ENCODE data around the gene VOPP1. TPM values are rescaled to one million over a fixed set of nuclear protein-coding genes. Genes with fewer than 3 reads are reported as not detected.

Gene VOPP1
- total RNA-seq, 1 experiment from 2014 or later = 30.3 TPM

- H3K4me1 ChIP-seq (ENCODE audit: control insufficient read depth in 1 of 2, insufficient read depth in 2 of 2, low read length in 2 of 2) = peaks cover 33 to 54% of the 10 kb centered on the region in 2 experiments
- H3K27ac ChIP-seq (ENCODE audit: low read depth, low read length) = no peak overlapping the region
- POLR2A ChIA-PET = no interaction called here
Measured at GRCh38 chr7:55569797-55570196, 2.5 kb downstream of the VOPP1 start.

More at GRCh38 chr7:55569797-55570196, 2.5 kb downstream of the VOPP1 start:
- Histone ChIP-seq H3K79me2 (ENCODE audit: insufficient read depth, low read length) (peaks cover 51% of the 10 kb centered on the region), H3K9me3 (ENCODE audit: control insufficient read depth in 1 of 2, insufficient read depth in 1 of 2, low read depth in 1 of 2, low read length in 2 of 2) (no peaks in the 10 kb centered on the region), H3K27me3 (ENCODE audit: insufficient read depth, low read length) (no peaks in the 10 kb centered on the region), H3K9me2 (ENCODE audit: insufficient read depth) (no peaks in the 10 kb centered on the region), H4K20me1 (ENCODE audit: insufficient read depth) (no peaks in the 10 kb centered on the region; the same call in 1 of the 2 replicates), H3K36me3 (ENCODE audit: control insufficient read depth in 1 of 2, insufficient read depth in 2 of 2, low read length in 2 of 2) (no peaks in the 10 kb centered on the region), H2AFZ (ENCODE audit: low read depth, low read length, poor library complexity, severe bottlenecking) (no peak overlapping the region), H3K9ac (ENCODE audit: low read length) (no peak overlapping the region), H3K4me2 (ENCODE audit: low read length) (no peak overlapping the region; the same call in 1 of the 2 replicates), H3K4me3 (replicated peaks in 1 of 2; ENCODE audit: low read depth in 1 of 2, low read length in 2 of 2) (no peak overlapping the region)
- RAD21 ChIA-PET (ENCODE audit: low non-redundant PET in 1 of 2, low total read pairs in 2 of 2, uncharacterized antibody in 2 of 2, unreplicated experiment in 2 of 2) = no interaction called here
- ATAC-seq (no peak), DNase-seq (ENCODE audit: low read depth, low spot score) (no peak)
- BruUV-seq (replicated peaks) = no TSS peak
- CTCF ChIA-PET = no interaction called here
- TF ChIP-seq EZH2 (IDR thresholded peaks at IDR 0.05) (no peak), POLR2A (IDR thresholded peaks at IDR 0.05; ENCODE audit: borderline replicate concordance, extremely low read depth, insufficient read depth, insufficient read length) (no peak), ATF3 (IDR thresholded peaks at IDR 0.05) (no peak), MAX (IDR thresholded peaks at IDR 0.05) (no peak), TCF7L2 (IDR thresholded peaks at IDR 0.05; ENCODE audit: borderline replicate concordance, extremely low read depth, insufficient read depth, insufficient read length) (no peak), SIN3A (IDR thresholded peaks at IDR 0.05; ENCODE audit: low read depth) (no peak), ZNF274 (IDR thresholded peaks at IDR 0.05; ENCODE audit: low read depth, low read length) (no peak), JUND (IDR thresholded peaks at IDR 0.05) (no peak), YY1 (IDR thresholded peaks at IDR 0.05; ENCODE audit: extremely low read depth, insufficient replicate concordance, low read depth, low read length) (no peak), ZBTB33 (IDR thresholded peaks at IDR 0.05; ENCODE audit: extremely low read depth, insufficient replicate concordance, low read length) (no peak), POLR2AphosphoS5 (IDR thresholded peaks at IDR 0.05; ENCODE audit: low read depth, low read length) (no peak), RAD21 (IDR thresholded peaks at IDR 0.05; ENCODE audit: low read depth) (no peak), EZH2phosphoT487 (IDR thresholded peaks at IDR 0.05; ENCODE audit: borderline replicate concordance) (no peak), REST (IDR thresholded peaks at IDR 0.05; ENCODE audit: low read depth) (no peak), SRF (IDR thresholded peaks at IDR 0.05; ENCODE audit: low read depth) (no peak), ELF1 (IDR thresholded peaks at IDR 0.05; ENCODE audit: borderline replicate concordance, low read depth) (no peak), SP1 (IDR thresholded peaks at IDR 0.05; ENCODE audit: low read depth) (no peak), CBX3 (IDR thresholded peaks at IDR 0.05; ENCODE audit: low read depth) (no peak)
- intact Hi-C loops (cut with micrococcal nuclease) = loop anchor here (5.0 kb wide), 1 partner anchor 202 kb away; the partner anchor contains the start of gene LANCL2

Measured in HCT116 (cell line).